ENCODE data around the gene BCAS1.

DNA sequence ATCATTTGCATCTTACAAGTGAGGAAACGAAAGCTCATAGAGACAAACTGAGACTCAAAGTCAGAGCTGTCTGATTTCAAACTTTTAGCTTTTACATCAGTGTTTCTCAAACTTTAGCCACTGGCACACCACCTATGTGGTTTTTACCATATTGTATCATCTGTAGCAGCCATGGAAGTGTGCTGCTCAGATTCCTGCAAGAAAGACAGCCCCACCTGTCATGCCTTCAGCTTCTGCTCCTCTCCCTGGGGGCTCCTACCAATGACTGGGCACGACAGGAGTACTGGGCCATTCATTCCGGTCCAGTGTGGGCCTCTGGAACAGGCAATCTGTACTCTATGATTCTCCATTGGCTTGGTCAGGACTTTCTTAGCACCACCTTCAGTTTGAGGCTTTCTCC is 87.0 kb downstream of the BCAS1 start:
- no peak for TF ChIP-seq CTCF (IDR thresholded peaks at IDR 0.05; ENCODE audit: insufficient read depth, low read length)
- TF ChIP-seq POLR2AphosphoS5 (IDR thresholded peaks at IDR 0.05; ENCODE audit: low read depth): no peak
- TF ChIP-seq, protein P1, sequence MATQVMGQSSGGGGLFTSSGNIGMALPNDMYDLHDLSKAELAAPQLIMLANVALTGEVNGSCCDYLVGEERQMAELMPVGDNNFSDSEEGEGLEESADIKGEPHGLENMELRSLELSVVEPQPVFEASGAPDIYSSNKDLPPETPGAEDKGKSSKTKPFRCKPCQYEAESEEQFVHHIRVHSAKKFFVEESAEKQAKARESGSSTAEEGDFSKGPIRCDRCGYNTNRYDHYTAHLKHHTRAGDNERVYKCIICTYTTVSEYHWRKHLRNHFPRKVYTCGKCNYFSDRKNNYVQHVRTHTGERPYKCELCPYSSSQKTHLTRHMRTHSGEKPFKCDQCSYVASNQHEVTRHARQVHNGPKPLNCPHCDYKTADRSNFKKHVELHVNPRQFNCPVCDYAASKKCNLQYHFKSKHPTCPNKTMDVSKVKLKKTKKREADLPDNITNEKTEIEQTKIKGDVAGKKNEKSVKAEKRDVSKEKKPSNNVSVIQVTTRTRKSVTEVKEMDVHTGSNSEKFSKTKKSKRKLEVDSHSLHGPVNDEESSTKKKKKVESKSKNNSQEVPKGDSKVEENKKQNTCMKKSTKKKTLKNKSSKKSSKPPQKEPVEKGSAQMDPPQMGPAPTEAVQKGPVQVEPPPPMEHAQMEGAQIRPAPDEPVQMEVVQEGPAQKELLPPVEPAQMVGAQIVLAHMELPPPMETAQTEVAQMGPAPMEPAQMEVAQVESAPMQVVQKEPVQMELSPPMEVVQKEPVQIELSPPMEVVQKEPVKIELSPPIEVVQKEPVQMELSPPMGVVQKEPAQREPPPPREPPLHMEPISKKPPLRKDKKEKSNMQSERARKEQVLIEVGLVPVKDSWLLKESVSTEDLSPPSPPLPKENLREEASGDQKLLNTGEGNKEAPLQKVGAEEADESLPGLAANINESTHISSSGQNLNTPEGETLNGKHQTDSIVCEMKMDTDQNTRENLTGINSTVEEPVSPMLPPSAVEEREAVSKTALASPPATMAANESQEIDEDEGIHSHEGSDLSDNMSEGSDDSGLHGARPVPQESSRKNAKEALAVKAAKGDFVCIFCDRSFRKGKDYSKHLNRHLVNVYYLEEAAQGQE (IDR thresholded peaks at IDR 0.05; ENCODE audit: insufficient replicate concordance, low read depth): no peak
